Endothelial cell of umbilical vein (primary cell): ENCODE measurements around the gene SPARC. TPM values are rescaled to one million over a fixed set of nuclear protein-coding genes. Genes with fewer than 3 reads are reported as not detected.

Source experiments
- BruUV-seq: library from RNA; stranded (reverse); fragments of 400-500 nt; replicated peaks from 2 replicates; lab custom pipeline; 2021; lab: Mats Ljungman, UMichigan
- CTCF ChIA-PET: fragments of 300-600, 350-600 bp; sonication (Branson Sonifier 250); formaldehyde crosslinking; loops from one replicate; lab custom pipeline; 2021; ENCODE audit warnings: antibody characterized with exemption, inconsistent platforms; lab: Charles Lee
- POLR2A ChIA-PET: fragments of 300-600, 350-600 bp; sonication (Branson Sonifier 250); formaldehyde crosslinking; loops from one replicate; lab custom pipeline; 2021; ENCODE audit warnings: antibody characterized with exemption, inconsistent platforms; lab: Charles Lee
- DNase-seq: peaks from one replicate; pipeline ENCODE4 v3.0.0-alpha.2; 2011; ENCODE audit warnings: low read depth, low spot score
- FAIRE-seq: peaks from 2 replicates; lab custom pipeline; 2011; peaks lifted over from hg19 to GRCh38; lab: Jason Lieb, UNC
- H2AFZ ChIP-seq: 2 replicates; pipeline ENCODE4 v1.6.0; 2012; ENCODE audit warnings: low read depth, low read length, control low read depth, inconsistent platforms
- H3K27ac ChIP-seq: 2 replicates; pipeline ENCODE4 v1.5.1; 2011; ENCODE audit warnings: low read depth, mild to moderate bottlenecking, control low read depth, low read length, moderate library complexity; ENCODE audit not compliant: insufficient read depth
- H3K27me3 ChIP-seq, 2 experiments: 2 replicates each; pipeline versions ENCODE4 v1.6.0 to v1.6.1; 2011; ENCODE audit warnings: low read length in 2 of 2, mixed read lengths in 1 of 2; ENCODE audit not compliant: control insufficient read depth in 2 of 2, insufficient read depth in 2 of 2
- H3K36me3 ChIP-seq, 2 experiments: 2 replicates in 1 of 2; 3 replicates in 1 of 2; pipeline ENCODE4 v1.5.1; 2011; ENCODE audit warnings: low read length in 2 of 2, mild to moderate bottlenecking in 1 of 2, moderate library complexity in 1 of 2; ENCODE audit not compliant: control insufficient read depth in 2 of 2, insufficient read depth in 2 of 2; ENCODE audit errors: extremely low read depth in 1 of 2
- H3K4me1 ChIP-seq: 3 replicates; pipeline ENCODE4 v1.5.1; 2011; ENCODE audit warnings: mild to moderate bottlenecking, low read length; ENCODE audit not compliant: control insufficient read depth, insufficient read depth; ENCODE audit errors: extremely low read depth
- H3K4me2 ChIP-seq: 2 replicates; pipeline ENCODE4 v1.6.1; 2011; ENCODE audit warnings: low read length, control low read depth, mixed read lengths; ENCODE audit not compliant: insufficient read depth
- H3K4me3 ChIP-seq, 3 experiments: fragments of 200-600 bp in 1 of 3; sonication (generic), shearing (Covaris generic) in 1 of 3; replicated peaks in 1 of 3; 2 replicates each; pipeline ENCODE4 v1.5.1; 2011 to 2016; ENCODE audit warnings: control low read depth in 3 of 3, low read length in 3 of 3, mild to moderate bottlenecking in 2 of 3, inconsistent platforms in 1 of 3, low read depth in 1 of 3, moderate library complexity in 1 of 3; ENCODE audit not compliant: insufficient read depth in 1 of 3
- H3K79me2 ChIP-seq: 2 replicates; pipeline ENCODE4 v1.6.0; 2012; ENCODE audit warnings: low read length, inconsistent platforms; ENCODE audit not compliant: control insufficient read depth, insufficient read depth
- H3K9ac ChIP-seq: replicated peaks from 2 replicates; pipeline ENCODE3; 2011; ENCODE audit warnings: low read length, control low read depth; ENCODE audit not compliant: insufficient read depth; ENCODE audit errors: extremely low read depth
- H3K9me1 ChIP-seq: replicated peaks from 3 replicates; pipeline ENCODE4 v1.6.0; 2011; ENCODE audit warnings: mild to moderate bottlenecking, low read length; ENCODE audit not compliant: control insufficient read depth, insufficient read depth; ENCODE audit errors: extremely low read depth
- H3K9me3 ChIP-seq: replicated peaks from 2 replicates; pipeline ENCODE4 v1.5.1; 2012; ENCODE audit warnings: low read length, inconsistent platforms; ENCODE audit not compliant: control insufficient read depth, insufficient read depth
- H4K20me1 ChIP-seq: replicated peaks from 2 replicates; pipeline ENCODE3; 2011; ENCODE audit warnings: mild to moderate bottlenecking, low read length; ENCODE audit not compliant: control insufficient read depth, insufficient read depth; ENCODE audit errors: extremely low read depth
- EZH2 ChIP-seq: IDR thresholded peaks from 2 replicates; pipeline ENCODE4 v1.6.1; 2012; ENCODE audit warnings: borderline replicate concordance, low read depth, mild to moderate bottlenecking, moderate library complexity, low read length, inconsistent platforms; ENCODE audit not compliant: severe bottlenecking
- FOS ChIP-seq: IDR thresholded peaks from 2 replicates; pipeline ENCODE4 v1.6.1; 2011; ENCODE audit warnings: mild to moderate bottlenecking, low read length, moderate library complexity, borderline replicate concordance; ENCODE audit not compliant: insufficient read depth
- GATA2 ChIP-seq: IDR thresholded peaks from 2 replicates; pipeline ENCODE4 v1.7.0; 2011; ENCODE audit warnings: low read depth, mild to moderate bottlenecking, moderate library complexity, mixed read lengths, low read length; ENCODE audit not compliant: insufficient read length, insufficient read depth
- JUN ChIP-seq: IDR thresholded peaks from 2 replicates; pipeline ENCODE4 v1.6.1; 2011; ENCODE audit warnings: borderline replicate concordance, low read depth; ENCODE audit not compliant: insufficient read length, insufficient read depth
- MYC ChIP-seq: IDR thresholded peaks from one replicate; pipeline ENCODE4 v1.6.1; 2011; ENCODE audit warnings: mild to moderate bottlenecking, low read depth, low read length
- POLR2A ChIP-seq: IDR thresholded peaks from 2 replicates; pipeline ENCODE4 v1.6.1; 2012; ENCODE audit warnings: low read depth, mild to moderate bottlenecking, control low read depth, low read length
- POLR2AphosphoS5 ChIP-seq: IDR thresholded peaks from 2 replicates; pipeline ENCODE4 v1.6.1; 2012; ENCODE audit warnings: low read depth, mild to moderate bottlenecking, control low read depth, low read length, moderate library complexity; ENCODE audit not compliant: insufficient read depth
- dilution Hi-C: fragments of 300-500 bp; cut with MboI; formaldehyde crosslinking; loops from one replicate; pipeline ENCODE4 v1.15.0; 2019; ENCODE audit warnings: low sequenced_read_pairs; ENCODE audit not compliant: extremely low pct_ligation_motif_present
- intact Hi-C: fragments of 100-400 bp; cut with micrococcal nuclease; formaldehyde crosslinking; loops from one replicate; pipeline ENCODE4 v1.10.0; 2022
- polyA plus RNA-seq, 4 experiments: library from polyadenylated mRNA; depleted of rRNA in 3 of 4; stranded (reverse) in 3 of 4; unstranded in 1 of 4; fragments of >200 nt; gene quantifications; 2 replicates each; pipeline versions ENCODE4 v1.2.1 to v1.2.3, GENCODE V29; 2011 to 2012; ENCODE audit warnings: missing spikeins in 1 of 4
- total RNA-seq: library from RNA; stranded (reverse); gene quantifications from 2 replicates; pipeline ENCODE4 v1.2.3, GENCODE V29; 2021
- TF ChIP-seq, protein P1 (sequence below): IDR thresholded peaks from 2 replicates; pipeline ENCODE4 v1.6.1; 2011; ENCODE audit not compliant: insufficient read depth, insufficient read length
- TF ChIP-seq, protein P2 (sequence below), 2 donors: IDR thresholded peaks; 1 replicate in 1 of 2; 2 replicates in 1 of 2; pipeline ENCODE4 v1.5.1; 2011; ENCODE audit warnings: low read length in 2 of 2, mild to moderate bottlenecking in 2 of 2, moderate library complexity in 2 of 2, control low read depth in 1 of 2, inconsistent platforms in 1 of 2, low read depth in 1 of 2; ENCODE audit not compliant: insufficient read depth in 1 of 2; ENCODE audit errors: extremely low read depth in 1 of 2

The SPARC gene
- total and polyA plus RNA-seq, 2 donors (not counting 3 experiments of a cell fraction or from before 2014, with no cell fraction given) = 2,962 to 3,114 TPM

- Histone ChIP-seq H3K27me3 (no peaks in the 10 kb centered on the region), H3K79me2 (no peaks in the 10 kb centered on the region), H4K20me1 (no peaks in the 10 kb centered on the region), H3K4me3 (no peak overlapping the region), H3K4me1 (no peaks in the 10 kb centered on the region), H3K4me2 (no peak overlapping the region), H3K36me3 (no peaks in the 10 kb centered on the region), H3K9ac (no peak overlapping the region), H3K9me1 (no peaks in the 10 kb centered on the region), H2AFZ (no peak overlapping the region), H3K27ac (no peak overlapping the region), H3K9me3 (no peaks in the 10 kb centered on the region)
- dilution Hi-C loops (no loop called here), intact Hi-C loops (no loop called here)
- DNase-seq (no peak), FAIRE-seq (no peak)
- TF ChIP-seq, protein P1, sequence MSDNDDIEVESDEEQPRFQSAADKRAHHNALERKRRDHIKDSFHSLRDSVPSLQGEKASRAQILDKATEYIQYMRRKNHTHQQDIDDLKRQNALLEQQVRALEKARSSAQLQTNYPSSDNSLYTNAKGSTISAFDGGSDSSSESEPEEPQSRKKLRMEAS = no peak
- TF ChIP-seq, protein P2, sequence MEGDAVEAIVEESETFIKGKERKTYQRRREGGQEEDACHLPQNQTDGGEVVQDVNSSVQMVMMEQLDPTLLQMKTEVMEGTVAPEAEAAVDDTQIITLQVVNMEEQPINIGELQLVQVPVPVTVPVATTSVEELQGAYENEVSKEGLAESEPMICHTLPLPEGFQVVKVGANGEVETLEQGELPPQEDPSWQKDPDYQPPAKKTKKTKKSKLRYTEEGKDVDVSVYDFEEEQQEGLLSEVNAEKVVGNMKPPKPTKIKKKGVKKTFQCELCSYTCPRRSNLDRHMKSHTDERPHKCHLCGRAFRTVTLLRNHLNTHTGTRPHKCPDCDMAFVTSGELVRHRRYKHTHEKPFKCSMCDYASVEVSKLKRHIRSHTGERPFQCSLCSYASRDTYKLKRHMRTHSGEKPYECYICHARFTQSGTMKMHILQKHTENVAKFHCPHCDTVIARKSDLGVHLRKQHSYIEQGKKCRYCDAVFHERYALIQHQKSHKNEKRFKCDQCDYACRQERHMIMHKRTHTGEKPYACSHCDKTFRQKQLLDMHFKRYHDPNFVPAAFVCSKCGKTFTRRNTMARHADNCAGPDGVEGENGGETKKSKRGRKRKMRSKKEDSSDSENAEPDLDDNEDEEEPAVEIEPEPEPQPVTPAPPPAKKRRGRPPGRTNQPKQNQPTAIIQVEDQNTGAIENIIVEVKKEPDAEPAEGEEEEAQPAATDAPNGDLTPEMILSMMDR (IDR thresholded peaks at IDR 0.05; ENCODE audit: extremely low read depth in 1 of 2, insufficient read depth in 1 of 2, low read depth in 1 of 2, low read length in 2 of 2) = no peak
- TF ChIP-seq POLR2AphosphoS5 (no peak), EZH2 (no peak), FOS (no peak), JUN (no peak), POLR2A (no peak), GATA2 (no peak), MYC (no peak)
- BruUV-seq = no TSS peak
- POLR2A ChIA-PET = no interaction called here
- CTCF ChIA-PET = interaction anchor here (0.7 to 1.4 kb wide), 2 partner anchors 12 to 23 kb away, joined by 3 to 4 read pairs; no protein-coding TSS in a partner anchor
These were observed 58.4 kb downstream of the SPARC start for GRCh38 chr5:151628112-151628823.
